Measurements from ENCODE around the gene ZNF548.
"Not testable (repeated sequence)": the region's sequence is repeated elsewhere in the genome, so short reads cannot be mapped to it uniquely, and the experiment has no call there.

ZNF548 gene
- total RNA-seq = 47.4 to 82.1 (median 63.1) reads per million in 4 donors

DNA sequence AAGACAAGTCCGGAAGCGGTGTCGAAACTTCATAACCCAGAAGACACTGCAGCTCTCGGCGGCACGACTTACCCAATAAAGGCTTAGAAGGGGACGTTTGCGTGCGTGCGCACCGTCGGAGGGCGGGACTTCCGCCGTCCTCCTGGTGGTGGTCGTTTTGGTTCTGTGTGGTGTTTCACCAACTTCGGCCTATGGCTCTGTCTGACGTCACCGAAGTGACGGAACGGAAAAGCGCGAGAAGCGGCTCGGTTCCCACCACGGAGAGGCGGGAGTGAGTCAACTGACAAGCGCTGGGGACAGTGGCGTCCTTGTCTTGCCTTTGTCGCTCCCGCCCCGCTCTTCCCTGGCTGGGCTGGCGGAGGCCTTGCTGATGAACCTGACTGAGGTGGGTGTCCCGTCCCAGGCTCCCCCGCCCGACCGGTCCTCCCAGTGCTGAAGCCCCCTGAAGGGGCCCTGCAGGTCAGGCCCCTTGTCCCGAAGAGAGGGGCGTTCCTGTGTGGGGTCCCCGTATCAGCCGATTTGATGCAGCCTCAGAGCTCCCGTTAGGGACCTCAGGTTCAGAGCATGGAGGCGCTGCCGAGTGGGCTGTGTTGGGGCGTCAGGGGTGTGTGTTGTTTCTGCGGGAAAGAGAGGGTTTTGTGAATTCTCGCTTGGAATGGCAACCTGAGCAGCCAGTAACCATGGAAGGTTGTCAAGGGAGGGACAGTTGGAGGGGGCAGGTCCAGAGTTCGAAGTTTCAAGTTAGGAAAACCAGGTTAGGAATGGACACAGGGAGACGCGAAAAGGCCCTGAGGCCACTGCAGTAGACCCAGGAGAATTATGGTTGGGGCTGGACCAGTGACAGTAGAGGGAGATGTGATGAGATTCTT is at the start of gene ZNF548:
Gene ZNF548 (plus strand): TSS at position 125 of the 869 bp plus-strand sequence. CDS start 246 bp downstream, at position 371.
- peak; percentile 93 to 97 (median 96) for DNase-seq

DNA sequence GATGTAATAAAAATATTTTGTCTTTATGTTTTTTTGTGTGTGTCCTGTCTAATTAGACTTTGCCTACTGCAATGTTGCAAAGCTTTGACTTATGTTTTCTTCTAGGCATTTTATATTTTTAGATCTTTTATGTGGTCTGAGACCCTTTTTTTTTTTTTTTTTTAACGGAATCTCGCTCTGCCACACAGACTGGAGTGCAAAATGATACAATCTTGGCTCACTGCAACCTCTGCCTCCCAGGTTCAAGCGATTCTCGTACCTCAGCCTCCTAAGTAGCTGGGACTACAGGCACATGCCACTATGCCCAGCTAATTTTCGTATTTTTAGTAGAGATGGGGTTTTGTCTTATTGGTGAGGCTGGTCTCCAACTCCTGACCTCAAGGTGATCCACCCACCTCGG is 47.1 kb upstream of the ZNF548 start:
- DNase-seq = no peak

DNA sequence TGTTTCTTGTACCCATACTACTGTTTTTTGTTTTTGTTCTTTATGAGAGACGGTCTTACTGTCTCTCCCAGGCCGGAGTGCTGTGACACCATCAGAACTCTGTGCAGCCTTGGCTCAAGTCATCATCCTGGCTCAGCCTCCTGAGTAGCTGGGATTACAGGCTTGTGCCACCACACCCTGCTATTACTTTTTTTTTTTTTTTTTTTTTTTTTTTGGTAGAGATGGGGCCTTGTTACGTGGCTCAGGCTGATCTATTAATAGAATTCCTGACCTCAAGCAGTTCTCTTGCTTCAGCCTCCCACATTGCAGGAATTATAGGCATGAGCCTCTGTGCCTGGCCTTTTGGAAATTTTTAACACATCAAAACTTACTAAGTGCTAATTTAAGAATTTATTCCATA is 41.5 kb upstream of the ZNF548 start:
- no peak for DNase-seq

DNA sequence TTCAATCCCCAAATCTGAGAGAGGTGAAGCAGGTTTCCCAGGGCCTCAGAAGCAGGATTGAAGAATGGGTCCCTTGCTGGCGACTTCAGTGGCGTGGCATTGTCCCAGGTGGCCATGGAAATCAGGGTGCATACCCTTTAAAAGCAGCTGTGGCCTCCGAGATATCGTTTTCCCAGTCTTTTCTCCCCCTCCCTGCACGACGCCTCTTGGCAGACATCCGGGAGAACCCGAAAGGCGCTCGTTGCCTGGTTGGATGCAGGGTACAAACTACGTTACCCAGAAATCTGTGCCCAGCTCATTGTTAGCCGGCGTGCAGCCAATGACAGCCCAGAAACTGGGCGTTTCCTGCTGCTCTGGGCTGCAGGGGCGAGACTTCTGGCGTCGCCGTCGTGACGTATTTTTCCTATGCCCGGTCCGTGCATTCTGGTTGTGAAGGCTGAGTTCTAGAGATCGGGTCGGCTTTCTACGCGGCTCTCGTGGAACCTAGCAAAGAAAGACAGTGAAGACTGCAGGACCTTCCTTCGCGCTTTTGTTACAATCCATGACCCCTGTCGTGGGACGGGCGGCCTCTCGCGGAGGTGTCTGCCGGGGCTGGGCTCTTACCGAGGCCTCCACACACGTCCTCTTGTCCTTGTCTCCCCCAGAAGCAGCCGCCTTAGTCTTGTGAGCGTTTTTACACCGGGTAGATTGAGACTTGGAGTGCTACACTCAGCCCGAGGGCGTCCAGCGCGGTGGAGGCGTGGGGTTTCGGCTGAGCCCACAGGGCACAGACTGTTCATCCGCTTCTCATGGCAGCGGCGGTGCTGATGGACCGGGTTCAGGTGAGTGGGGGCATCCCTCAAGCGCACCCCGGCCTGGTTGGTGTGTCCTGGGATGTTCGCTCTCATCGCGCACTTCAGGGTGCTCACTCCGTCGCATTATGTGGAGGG is 38.5 kb upstream of the ZNF548 start, which contains the start of gene ZNF304:
Gene ZNF304 (plus strand): TSS at position 395 of the 929 bp plus-strand sequence. CDS start 394 bp downstream, at position 789.
- peak; percentile 65 to 91 (median 72) for DNase-seq

DNA sequence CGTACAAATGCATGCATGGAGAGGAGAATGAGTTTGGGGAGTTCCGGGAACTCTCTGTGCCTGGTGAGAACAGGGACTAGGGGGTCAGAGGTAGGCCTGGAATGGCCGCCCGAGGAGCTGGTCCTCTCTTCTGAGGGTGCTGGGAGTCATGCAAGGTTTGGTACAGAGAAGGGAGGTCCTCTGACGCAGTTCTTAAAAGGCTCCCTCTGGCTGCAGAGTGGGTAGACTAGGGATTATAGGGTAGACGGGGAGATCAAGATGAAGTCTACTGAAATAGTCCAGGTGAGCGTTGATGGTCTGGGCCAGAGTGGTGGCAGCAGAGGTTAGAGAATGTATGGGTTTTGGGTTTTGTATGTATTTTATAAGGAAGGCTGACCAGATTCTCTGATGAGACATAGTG is 37.8 kb upstream of the ZNF548 start:
- no peak for DNase-seq

DNA sequence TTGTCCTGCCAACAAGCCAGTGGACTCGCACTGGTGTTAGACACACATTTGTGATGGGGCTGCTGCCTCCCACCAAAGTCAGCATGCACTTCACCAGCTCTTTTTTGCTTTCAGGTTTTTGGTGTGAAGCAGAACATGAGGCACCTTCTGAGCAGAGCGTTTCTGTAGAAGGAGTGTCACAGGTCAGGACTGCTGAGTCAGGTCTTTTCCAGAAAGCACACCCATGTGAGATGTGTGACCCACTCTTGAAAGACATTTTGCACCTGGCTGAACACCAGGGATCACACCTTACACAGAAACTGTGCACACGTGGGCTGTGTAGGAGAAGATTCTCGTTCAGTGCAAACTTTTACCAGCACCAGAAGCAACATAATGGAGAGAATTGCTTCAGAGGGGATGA is 33.7 kb upstream of the ZNF548 start:
- no peak for DNase-seq

DNA sequence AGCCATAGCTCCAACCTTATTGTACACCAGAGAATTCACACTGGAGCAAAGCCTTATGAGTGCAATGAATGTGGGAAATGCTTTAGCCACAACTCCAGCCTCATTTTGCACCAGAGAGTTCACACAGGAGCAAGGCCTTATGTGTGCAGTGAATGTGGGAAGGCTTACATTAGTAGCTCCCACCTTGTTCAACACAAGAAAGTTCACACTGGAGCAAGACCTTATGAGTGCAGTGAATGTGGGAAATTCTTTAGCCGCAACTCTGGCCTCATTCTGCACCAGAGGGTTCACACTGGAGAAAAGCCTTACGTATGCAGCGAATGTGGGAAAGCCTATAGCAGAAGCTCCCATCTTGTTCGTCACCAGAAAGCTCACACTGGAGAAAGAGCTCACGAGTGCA is 32.2 kb upstream of the ZNF548 start:
- DNase-seq = no peak

DNA sequence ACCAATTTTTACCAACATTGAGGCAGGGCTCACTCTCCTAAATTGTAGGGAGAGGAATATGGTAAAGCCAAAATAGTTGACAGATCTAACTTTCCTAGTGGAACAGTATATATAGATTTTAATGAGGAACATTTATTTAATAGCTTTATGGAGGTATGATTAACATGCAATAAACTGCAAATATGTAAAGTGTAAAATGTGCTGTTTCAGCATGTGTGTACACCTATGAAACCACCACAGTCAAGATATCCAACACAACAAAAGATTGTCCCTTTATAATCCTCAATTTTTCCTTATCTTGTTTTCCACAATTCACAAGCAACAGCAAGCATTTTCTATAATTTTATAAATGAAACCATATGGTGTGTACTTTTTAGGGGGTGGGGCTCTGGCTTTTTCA is 30.4 kb upstream of the ZNF548 start:
- no peak for DNase-seq

DNA sequence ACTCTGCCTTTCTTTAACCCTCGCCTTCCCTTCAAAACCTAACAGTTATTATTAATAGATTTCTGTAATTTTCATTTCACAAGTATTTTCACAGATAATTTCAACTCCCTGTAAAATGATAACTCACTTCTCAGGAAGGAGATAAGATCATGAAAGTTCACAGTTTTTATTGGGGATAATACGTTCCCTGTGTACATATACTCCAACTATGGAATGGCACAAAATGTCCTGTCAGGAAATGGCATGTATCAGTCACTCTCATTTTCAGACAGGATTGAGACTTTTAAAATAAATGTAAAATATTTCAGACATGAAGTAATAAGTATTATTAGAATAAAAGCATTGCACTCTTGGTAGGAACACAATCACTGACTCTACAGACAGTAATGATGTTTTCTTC is 27.2 kb upstream of the ZNF548 start:
- no peak for DNase-seq

DNA sequence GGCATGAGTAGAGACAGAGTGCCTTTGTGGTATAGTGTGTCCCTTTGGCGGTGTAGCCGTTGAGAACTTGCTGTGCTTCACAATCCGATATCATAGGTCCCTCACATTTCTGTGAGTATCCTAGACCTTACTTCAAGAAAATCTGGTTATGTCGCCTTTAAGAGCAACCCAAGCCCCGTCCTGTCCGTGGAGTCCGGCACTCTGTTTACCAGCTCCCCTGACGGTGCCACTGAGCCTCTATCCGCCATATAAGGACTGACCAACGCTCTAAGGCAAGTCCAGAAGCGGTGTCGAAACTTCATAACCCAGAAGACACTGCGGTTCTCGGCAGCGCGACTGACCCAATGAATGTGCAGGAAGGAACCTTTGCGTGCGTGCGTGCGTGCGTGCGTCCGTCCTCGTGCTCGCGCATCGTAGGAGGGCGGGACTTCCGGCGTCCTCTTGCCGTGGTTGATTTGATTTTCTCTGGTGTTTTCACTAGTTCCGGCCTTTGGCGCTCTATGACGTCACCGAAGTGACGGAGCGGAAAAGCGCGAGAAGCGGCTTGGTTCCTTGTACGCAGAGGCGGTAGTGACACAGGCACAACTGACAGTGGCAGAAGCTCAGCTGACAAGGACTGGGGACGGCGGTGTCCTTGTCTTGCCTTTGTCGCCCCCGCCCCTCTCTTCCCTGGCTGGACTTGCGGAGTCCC is 26.5 kb upstream of the ZNF548 start, which contains the start of the genes TRAPPC2B and ZNF547:
Gene TRAPPC2B (plus strand): TSS at position 555 of the 691 bp plus-strand sequence. CDS start 1,283 bp downstream, outside the sequence.
Gene ZNF547 (plus strand): TSS at position 555 of the 691 bp plus-strand sequence. CDS start 5,005 bp downstream, outside the sequence.
- peak; percentile 93 to 99 (median 96) for DNase-seq

DNA sequence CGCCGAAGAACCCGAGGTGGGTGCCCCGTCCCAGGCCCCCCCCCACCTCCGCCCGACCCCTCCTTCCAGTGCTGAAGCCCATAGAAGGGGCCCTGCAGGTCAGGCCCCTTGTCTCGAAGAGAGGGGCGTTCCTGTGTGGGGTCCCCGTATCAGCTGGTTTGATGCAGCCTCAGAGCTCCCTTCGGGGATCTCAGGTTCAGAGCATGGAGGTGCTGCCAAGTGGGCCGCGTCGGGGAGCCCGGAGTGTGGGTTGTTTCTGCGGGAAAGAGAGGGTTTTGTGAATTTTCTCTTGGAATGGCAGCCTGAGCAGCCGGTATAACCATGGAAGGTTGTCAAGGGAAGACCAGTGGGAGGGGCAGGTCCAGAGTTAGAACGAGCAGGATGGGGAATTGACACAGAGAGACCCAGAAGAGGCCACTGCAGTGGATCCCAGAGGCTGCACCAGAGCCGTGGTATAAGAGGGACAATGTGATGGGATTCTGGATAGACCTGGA is 25.9 kb upstream of the ZNF548 start:
- DNase-seq = no peak

DNA sequence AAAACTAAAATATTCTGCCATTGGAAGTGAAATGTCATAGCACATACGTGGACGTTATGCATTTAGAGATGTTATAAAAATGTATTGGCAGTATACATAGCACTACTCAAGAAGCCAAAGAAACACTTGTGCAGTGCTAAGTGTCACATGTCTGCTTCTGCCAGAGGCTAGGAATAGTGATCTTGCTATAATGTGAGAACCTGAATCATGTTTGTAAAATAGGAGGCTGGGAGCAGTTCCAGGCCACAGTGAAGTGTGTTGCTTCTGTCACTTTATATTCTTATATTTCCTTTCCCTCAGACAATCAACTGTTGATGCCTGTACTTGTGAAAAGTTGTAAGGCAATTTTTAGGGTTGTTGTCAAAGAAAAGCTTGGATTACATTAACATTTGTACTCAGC is 22.9 kb upstream of the ZNF548 start:
- DNase-seq = no peak

DNA sequence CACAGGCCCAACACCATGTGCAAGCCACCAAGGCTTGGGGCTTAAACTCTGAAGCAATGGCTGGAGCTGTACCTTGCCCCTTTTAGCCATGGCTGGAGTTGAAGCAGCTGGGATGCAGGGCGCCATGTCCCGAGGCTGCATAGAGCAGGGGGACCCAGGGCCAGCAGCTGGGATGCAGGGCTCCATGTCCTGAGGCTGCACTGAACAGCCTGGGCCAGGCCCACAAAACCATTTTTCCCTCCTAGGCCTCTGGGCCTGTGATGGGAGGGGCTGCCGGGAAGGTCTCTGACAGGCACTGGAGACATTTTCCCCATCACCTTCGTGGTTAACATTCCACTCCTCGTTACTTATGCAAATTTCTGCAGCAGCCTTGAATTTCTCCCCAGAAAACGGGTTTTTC is 15.5 kb upstream of the ZNF548 start:
- DNase-seq = no peak

DNA sequence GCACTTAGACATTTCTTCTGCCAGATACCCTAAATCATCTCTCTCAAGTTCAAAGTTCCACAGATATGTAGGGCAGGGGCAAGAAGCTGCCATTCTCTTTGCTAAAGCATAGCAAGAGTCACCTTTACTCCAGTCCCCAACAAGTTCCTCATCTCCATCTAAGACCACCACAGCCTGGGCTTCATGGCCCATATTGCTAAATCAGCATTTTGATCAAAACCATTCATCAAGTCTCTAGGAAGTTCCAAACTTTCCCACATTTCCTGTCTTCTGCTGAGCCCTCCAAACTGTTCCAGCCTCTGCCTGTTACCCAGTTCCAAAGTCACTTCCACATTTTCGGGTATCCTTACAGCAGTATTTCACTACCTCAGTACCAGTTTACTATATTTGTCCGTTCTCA is 15.0 kb upstream of the ZNF548 start:
- not testable (repeated sequence) for DNase-seq

DNA sequence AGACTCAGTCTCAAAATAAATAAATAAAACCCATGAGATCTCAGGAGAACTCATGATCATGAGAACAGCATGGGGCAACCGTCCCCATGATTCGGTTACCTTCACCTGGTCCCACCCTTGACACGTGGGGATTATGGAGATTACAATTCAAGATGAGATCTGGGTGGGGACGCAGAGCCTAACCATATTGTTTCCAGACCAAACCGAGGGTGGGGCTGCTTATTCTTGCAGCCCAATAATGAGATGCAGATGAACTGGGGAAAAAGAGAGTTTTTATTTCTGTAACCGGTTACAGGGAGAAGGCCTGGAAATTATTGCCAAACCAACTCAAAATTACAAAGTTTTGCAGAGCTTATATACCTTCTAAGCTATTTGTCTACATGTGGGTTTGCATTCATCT is 13.5 kb upstream of the ZNF548 start:
- no peak for DNase-seq

DNA sequence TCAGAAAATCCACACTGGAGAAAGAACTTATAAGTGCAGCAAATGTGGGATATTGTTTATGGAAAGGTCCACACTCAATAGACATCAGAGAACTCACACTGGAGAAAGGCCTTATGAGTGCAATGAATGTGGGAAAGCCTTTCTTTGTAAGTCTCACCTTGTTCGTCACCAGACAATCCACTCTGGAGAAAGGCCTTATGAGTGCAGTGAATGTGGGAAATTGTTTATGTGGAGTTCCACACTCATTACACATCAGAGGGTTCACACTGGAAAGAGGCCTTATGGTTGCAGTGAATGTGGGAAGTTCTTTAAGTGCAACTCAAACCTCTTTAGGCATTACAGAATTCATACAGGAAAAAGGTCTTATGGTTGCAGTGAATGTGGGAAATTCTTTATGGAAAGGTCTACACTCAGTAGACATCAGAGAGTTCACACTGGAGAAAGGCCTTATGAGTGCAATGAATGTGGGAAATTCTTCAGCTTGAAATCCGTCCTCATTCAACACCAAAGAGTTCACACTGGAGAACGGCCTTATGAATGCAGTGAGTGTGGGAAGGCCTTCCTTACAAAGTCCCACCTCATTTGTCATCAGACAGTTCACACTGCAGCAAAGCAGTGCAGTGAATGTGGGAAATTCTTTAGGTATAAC is 12.0 kb upstream of the ZNF548 start:
- DNase-seq = no peak

DNA sequence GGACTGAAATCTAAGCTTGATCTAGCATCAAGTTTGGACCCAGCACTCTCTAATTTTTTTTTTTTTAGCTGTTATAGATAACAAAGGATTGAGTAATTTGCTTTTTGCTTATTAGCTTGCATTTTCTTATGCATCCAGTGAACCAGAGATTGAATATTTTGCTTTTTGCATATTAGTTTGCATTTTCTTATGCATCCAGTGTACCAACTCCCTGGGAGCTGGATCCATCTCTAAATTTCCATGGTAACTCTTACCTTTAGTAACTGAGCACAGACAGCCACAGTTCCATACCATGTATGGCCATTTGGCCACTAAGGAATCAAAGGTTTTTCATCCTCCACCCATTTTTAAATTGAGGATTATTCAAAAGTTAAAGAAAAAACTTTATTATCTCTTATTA is 8.7 kb upstream of the ZNF548 start:
- DNase-seq = no peak

DNA sequence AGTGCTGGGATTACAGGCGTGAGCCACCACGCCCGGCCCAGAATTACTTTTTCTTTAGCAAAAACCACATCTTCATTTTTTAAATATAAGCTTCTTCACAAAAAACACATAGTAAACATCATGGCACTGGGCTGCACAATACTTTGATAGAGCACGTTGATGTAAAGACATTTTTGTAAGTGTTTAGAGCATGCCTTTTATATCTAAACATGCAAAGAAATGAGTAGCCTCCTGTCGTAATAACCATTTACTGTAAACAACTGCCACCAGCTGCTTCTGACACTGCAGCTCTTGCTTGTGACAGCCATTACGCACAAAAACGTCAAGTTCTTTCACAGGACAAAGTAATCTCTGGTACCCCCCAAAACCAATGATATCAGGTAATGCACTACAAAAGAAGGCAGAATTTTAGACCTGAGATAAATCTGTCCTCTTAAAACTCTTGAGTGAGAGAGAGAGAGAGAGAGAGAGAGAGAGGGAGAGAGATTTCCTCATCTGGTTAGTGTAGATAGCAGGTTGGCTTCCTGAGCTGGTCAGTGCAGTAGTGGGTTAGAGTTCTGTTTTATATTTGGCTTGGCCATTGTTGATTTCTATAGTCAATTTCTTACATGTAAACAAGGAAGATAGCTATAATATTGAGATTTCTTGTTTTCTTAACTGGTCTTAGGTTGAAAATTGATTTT is 6.7 kb upstream of the ZNF548 start:
- DNase-seq = no peak

DNA sequence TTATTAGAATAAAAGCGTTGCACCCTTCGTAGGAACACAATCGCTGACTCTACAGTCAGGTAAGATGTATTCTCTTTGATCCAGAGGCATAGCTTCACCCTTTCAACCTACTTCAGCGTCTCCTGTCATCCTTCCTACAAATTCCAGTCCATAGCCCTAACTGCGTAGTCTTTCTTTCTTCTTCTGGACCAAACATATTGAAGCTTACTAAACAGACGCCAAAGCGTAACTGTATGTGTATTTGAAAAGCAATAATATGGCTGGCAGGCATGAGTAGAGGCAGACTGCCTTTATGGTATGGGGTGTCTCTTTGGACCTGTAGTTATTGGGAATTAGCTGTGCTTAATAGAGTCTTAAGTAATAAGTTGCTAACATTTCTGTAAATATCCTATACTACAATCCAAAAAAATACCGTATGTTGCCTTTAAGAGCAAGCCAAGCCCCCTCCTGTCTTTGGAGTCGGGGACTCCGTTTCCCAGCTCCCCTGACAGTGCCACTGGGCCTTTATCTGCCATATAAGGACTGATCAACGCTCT is 392 bp upstream of the ZNF548 start:
- no peak for DNase-seq

DNA sequence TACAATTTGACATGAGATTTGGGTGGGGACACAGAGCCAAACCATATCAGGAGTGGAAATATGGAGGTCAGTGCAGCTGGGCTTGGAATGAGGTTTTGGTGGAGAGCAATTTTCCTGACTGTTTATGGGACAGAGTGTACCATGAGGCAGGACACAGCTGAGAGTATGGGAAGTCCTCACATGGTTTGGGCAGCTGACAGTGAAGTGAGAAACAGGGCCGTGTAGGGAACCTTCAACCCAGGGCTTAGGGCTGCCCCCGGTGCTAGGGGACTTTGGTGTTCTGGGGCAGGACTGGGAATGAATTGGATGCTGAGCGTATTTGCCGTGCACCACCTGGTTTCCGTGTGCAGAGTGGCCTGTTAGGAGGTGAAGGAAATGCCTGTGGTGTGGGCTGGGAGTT is 6.1 kb downstream of the ZNF548 start:
- no peak for DNase-seq

DNA sequence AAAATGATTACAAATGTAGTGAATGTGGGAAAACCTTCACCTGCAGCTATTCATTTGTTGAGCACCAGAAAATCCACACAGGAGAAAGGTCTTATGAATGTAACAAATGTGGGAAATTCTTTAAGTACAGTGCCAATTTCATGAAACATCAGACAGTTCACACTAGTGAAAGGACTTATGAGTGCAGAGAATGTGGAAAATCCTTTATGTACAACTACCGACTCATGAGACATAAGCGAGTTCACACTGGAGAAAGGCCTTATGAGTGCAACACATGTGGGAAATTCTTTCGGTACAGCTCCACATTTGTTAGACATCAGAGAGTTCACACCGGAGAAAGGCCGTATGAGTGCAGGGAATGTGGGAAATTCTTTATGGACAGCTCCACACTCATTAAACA is 9.2 kb downstream of the ZNF548 start:
- no peak for DNase-seq
